Natural killer cell (primary cell): ENCODE measurements around the gene YTHDF1. TPM values are rescaled to one million over a fixed set of nuclear protein-coding genes. Genes with fewer than 3 reads are reported as not detected.

Experiments
- ATAC-seq, 3 donors: fragments of 150-1000 bp in 2 of 3; fragments of 200-7000 bp in 1 of 3; cut with Tn5 transposase; 1 replicate in 1 of 3; 2 replicates in 2 of 3; pipeline ENCODE4 v1.10.0; 2021; ENCODE audit warnings: mild to moderate bottlenecking in 2 of 3, moderate library complexity in 2 of 3
- DNase-seq, 2 donors: peaks; one replicate each; pipeline versions ENCODE4 v3.0.0 to v3.0.0-alpha.2; 2013 to 2021; ENCODE audit warnings: mixed read lengths in 1 of 2
- H3K27ac ChIP-seq: one replicate; pipeline ENCODE4 v1.5.1; 2013; ENCODE audit warnings: mild to moderate bottlenecking, low read length
- H3K27me3 ChIP-seq: one replicate; pipeline ENCODE4 v1.6.1; 2013; ENCODE audit warnings: low read length; ENCODE audit not compliant: control insufficient read depth, insufficient read depth
- H3K36me3 ChIP-seq: one replicate; pipeline ENCODE4 v1.6.1; 2013; ENCODE audit warnings: low read length; ENCODE audit not compliant: control insufficient read depth, insufficient read depth
- H3K4me1 ChIP-seq: one replicate; pipeline ENCODE4 v1.6.1; 2013; ENCODE audit warnings: low read length; ENCODE audit not compliant: control insufficient read depth, insufficient read depth
- H3K4me3 ChIP-seq: one replicate; pipeline ENCODE4 v1.5.1; 2013; ENCODE audit warnings: low read length
- H3K9me3 ChIP-seq: one replicate; pipeline ENCODE4 v1.6.1; 2013; ENCODE audit warnings: low read length; ENCODE audit not compliant: control insufficient read depth, insufficient read depth
- H3K27ac Mint-ChIP-seq, 2 donors: one replicate each; pipeline ENCODE4 v1.8.0; 2022; ENCODE audit warnings: mild to moderate bottlenecking in 2 of 2, mixed read lengths in 2 of 2, moderate library complexity in 1 of 2
- H3K27me3 Mint-ChIP-seq, 2 donors: one replicate each; pipeline ENCODE4 v1.8.0; 2022; ENCODE audit warnings: low read depth in 2 of 2, mixed read lengths in 2 of 2
- H3K36me3 Mint-ChIP-seq: one replicate; pipeline ENCODE4 v1.8.0; 2022; ENCODE audit warnings: mixed read lengths
- H3K4me1 Mint-ChIP-seq, 2 donors: one replicate each; pipeline ENCODE4 v1.8.0; 2022; ENCODE audit warnings: mixed read lengths in 2 of 2
- H3K4me3 Mint-ChIP-seq: one replicate; pipeline ENCODE4 v1.8.0; 2022; ENCODE audit warnings: mild to moderate bottlenecking, moderate library complexity, mixed read lengths
- H3K9me3 Mint-ChIP-seq, 2 donors: one replicate each; pipeline ENCODE4 v1.8.0; 2022; ENCODE audit warnings: mixed read lengths in 2 of 2
- CTCF ChIP-seq: fragments of 200-600 bp; IDR thresholded peaks from one replicate; pipeline ENCODE4 v1.8.0; 2022; ENCODE audit warnings: antibody characterized with exemption
- WGBS: methylation state at CpG from one replicate; pipeline ENCODE4 v1.1.7; 2013; ENCODE audit warnings: missing lambda C conversion rate; ENCODE audit not compliant: insufficient coverage; 5-methylcytosine and 5-hydroxymethylcytosine counted together
- intact Hi-C: fragments of 100-400 bp; cut with micrococcal nuclease; formaldehyde crosslinking; loops from one replicate; pipeline ENCODE4 v1.14.2; 2022
- total RNA-seq, 4 donors: library from RNA; stranded (reverse); fragments of 120-200 nt in 1 of 4; gene quantifications; one replicate each; pipeline versions ENCODE4 v1.2.3 to v1.2.4, GENCODE V29; 2013 to 2022

The YTHDF1 gene
- total RNA-seq, 3 donors from 2014 or later (not counting 1 experiment from before 2014, with no cell fraction given) = 39.1 to 43.1 (median 41.0) TPM

GRCh38 chr20:63233924-63234323, 18.0 kb upstream of the YTHDF1 start:
- H3K4me1 ChIP-seq = peaks cover 3% of the 10 kb centered on the region
- H3K4me1 Mint-ChIP-seq = no peaks in the 10 kb centered on the region
- no peak for DNase-seq
- no peaks in the 10 kb centered on the region for H3K36me3 Mint-ChIP-seq
- H3K4me3 ChIP-seq = no peak overlapping the region
- no peaks in the 10 kb centered on the region for H3K9me3 ChIP-seq
- intact Hi-C loops = no loop called here
- TF ChIP-seq CTCF = no peak
- ATAC-seq = no peak
- 88% methylated on average over 17 of the region's 17 CpGs for WGBS
- no peak overlapping the region for H3K27ac Mint-ChIP-seq
- H3K4me3 Mint-ChIP-seq = no peak overlapping the region
- H3K27ac ChIP-seq = no peak overlapping the region
- no peaks in the 10 kb centered on the region for H3K36me3 ChIP-seq
- peaks cover 13% of the 10 kb centered on the region for H3K27me3 ChIP-seq
- no peaks in the 10 kb centered on the region for H3K9me3 Mint-ChIP-seq
- H3K27me3 Mint-ChIP-seq = peaks cover 20 to 23% of the 10 kb centered on the region in 2 donors

GRCh38 chr20:63233061-63233344, 17.1 kb upstream of the YTHDF1 start:
- Mint-ChIP-seq H3K27me3 (peaks cover 22 to 23% of the 10 kb centered on the region in 2 donors), H3K4me1 (no peaks in the 10 kb centered on the region), H3K27ac (no peak overlapping the region), H3K9me3 (no peaks in the 10 kb centered on the region), H3K36me3 (no peaks in the 10 kb centered on the region), H3K4me3 (no peak overlapping the region)
- Histone ChIP-seq H3K36me3 (no peaks in the 10 kb centered on the region), H3K9me3 (no peaks in the 10 kb centered on the region), H3K27ac (no peak overlapping the region), H3K27me3 (peaks cover 16% of the 10 kb centered on the region), H3K4me3 (no peak overlapping the region), H3K4me1 (peaks cover 3% of the 10 kb centered on the region)
- ATAC-seq (no peak), DNase-seq (no peak)
- intact Hi-C loops = no loop called here
- no peak for TF ChIP-seq CTCF
- 87% methylated on average over 2 of the region's 3 CpGs for WGBS

DNA sequence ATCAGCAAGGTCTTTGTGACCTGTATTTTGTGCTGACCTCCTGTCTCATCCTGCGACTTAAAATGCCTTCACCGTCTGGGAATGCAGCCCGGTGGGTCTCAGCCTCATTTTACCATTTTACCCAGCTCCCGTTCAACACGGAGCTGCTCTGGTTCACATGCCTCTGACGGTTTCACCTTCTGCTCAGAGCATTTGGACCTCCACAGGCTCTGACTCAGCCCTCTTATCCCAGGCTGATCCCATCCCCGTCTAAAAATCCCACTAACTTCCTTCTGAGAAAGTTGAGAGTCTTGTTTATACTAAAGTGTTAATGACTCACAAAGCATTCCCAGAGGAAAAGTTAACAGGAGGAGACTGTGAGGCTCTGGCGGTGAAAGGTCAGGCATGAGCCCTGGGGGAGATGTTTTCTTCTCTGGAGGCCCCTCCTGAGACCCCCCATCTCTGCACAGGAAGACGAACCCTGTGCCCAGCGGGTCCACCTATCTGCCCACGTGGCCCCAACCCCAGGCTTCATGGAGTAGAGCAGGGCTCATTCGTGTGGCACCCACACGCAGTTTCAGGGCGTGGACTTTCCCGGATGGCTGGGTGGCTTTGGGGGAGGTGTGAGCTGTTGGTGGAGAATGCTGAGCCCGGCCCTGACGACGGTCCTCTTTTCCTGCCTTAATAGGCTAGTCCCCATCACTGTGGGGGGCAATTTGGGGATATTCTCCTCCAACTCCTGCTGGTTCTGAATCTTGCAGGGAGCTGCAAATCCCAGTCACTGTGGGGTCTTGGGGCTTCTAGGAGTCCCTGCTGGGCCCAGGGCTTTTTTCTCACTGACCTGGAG, 16.5 kb upstream of the YTHDF1 start:
- Mint-ChIP-seq H3K4me3 (no peak overlapping the region), H3K27ac (no peak overlapping the region), H3K4me1 (no peaks in the 10 kb centered on the region), H3K36me3 (no peaks in the 10 kb centered on the region), H3K27me3 (peaks cover 22 to 23% of the 10 kb centered on the region in 2 donors), H3K9me3 (no peaks in the 10 kb centered on the region)
- no peak for TF ChIP-seq CTCF
- no peak for ATAC-seq
- H3K4me3 ChIP-seq = no peak overlapping the region
- intact Hi-C loops = no loop called here
- H3K27ac ChIP-seq = no peak overlapping the region
- WGBS = 53% methylated on average over 16 of the region's 18 CpGs
- no peaks in the 10 kb centered on the region for H3K9me3 ChIP-seq
- H3K27me3 ChIP-seq = peaks cover 16% of the 10 kb centered on the region
- no peak for DNase-seq
- peaks cover 3% of the 10 kb centered on the region for H3K4me1 ChIP-seq
- H3K36me3 ChIP-seq = no peaks in the 10 kb centered on the region

GRCh38 chr20:63230800-63231268, 14.9 kb upstream of the YTHDF1 start:
- H3K4me3 ChIP-seq = no peak overlapping the region
- H3K4me3 Mint-ChIP-seq = no peak overlapping the region
- intact Hi-C loops = no loop called here
- no peaks in the 10 kb centered on the region for H3K36me3 Mint-ChIP-seq
- no peak overlapping the region for H3K27ac ChIP-seq
- ATAC-seq (no peak), DNase-seq (peak in 1 of 2 donors; percentile 31)
- no peaks in the 10 kb centered on the region for H3K36me3 ChIP-seq
- H3K27me3 ChIP-seq = peaks cover 16% of the 10 kb centered on the region
- WGBS = 15% methylated on average over 17 of the region's 17 CpGs
- H3K27ac Mint-ChIP-seq = no peak overlapping the region
- peaks cover 3% of the 10 kb centered on the region for H3K4me1 ChIP-seq
- no peaks in the 10 kb centered on the region for H3K9me3 ChIP-seq
- TF ChIP-seq CTCF = no peak
- H3K4me1 Mint-ChIP-seq = no peaks in the 10 kb centered on the region
- H3K27me3 Mint-ChIP-seq = peaks cover 22 to 23% of the 10 kb centered on the region in 2 donors
- no peaks in the 10 kb centered on the region for H3K9me3 Mint-ChIP-seq
